ENCODE data around the gene TMEM37. TPM values are rescaled to one million over a fixed set of nuclear protein-coding genes. Genes with fewer than 3 reads are reported as not detected.

The TMEM37 gene
- total and polyA plus RNA-seq, 2 of the 13 experiments (the other 11 are each of a cell fraction or from before 2014, with no cell fraction given), result 37.7 to 115 TPM

DNA sequence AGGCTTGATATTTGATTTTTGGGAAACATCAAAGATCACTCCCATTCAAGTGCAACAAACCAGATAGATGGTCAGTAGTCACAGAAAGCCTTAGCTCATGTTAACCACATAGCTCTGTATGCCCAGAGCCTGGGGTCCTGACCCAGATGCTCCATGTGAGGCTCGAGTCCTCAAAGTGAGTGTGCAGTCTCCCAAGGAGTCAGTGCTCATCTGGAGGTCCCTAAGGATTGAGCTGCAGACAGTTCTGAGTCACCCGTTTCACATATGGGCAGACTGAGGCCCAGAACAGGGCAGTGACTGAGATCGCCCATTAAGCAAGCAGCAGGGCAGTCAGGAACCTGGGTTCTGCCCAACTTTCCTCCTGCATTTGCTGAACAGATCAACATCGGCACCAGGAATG is 9.2 kb downstream of the TMEM37 start (continued):
- TF ChIP-seq, protein P1, sequence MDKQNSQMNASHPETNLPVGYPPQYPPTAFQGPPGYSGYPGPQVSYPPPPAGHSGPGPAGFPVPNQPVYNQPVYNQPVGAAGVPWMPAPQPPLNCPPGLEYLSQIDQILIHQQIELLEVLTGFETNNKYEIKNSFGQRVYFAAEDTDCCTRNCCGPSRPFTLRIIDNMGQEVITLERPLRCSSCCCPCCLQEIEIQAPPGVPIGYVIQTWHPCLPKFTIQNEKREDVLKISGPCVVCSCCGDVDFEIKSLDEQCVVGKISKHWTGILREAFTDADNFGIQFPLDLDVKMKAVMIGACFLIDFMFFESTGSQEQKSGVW (CRISPR knock-in tag; IDR thresholded peaks at IDR 0.05; ENCODE audit: borderline replicate concordance), result no peak
- TF ChIP-seq, protein P2, sequence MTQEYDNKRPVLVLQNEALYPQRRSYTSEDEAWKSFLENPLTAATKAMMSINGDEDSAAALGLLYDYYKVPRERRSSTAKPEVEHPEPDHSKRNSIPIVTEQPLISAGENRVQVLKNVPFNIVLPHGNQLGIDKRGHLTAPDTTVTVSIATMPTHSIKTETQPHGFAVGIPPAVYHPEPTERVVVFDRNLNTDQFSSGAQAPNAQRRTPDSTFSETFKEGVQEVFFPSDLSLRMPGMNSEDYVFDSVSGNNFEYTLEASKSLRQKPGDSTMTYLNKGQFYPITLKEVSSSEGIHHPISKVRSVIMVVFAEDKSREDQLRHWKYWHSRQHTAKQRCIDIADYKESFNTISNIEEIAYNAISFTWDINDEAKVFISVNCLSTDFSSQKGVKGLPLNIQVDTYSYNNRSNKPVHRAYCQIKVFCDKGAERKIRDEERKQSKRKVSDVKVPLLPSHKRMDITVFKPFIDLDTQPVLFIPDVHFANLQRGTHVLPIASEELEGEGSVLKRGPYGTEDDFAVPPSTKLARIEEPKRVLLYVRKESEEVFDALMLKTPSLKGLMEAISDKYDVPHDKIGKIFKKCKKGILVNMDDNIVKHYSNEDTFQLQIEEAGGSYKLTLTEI (CRISPR knock-in tag; conservative IDR thresholded peaks at IDR 0.05), result no peak
- TF ChIP-seq PTBP1 (IDR thresholded peaks at IDR 0.05; ENCODE audit: low read depth, low read length, poor library complexity, severe bottlenecking) (no peak), ZNF160 (CRISPR knock-in tag; IDR thresholded peaks at IDR 0.05) (no peak), SAFB2 (CRISPR knock-in tag; IDR thresholded peaks at IDR 0.05; ENCODE audit: borderline replicate concordance, low read depth) (no peak), ZNF496 (CRISPR knock-in tag; IDR thresholded peaks at IDR 0.05; ENCODE audit: insufficient replicate concordance) (no peak), CENPT (CRISPR knock-in tag; IDR thresholded peaks at IDR 0.05; ENCODE audit: low read depth) (no peak), CBX5 (CRISPR knock-in tag; IDR thresholded peaks at IDR 0.05; ENCODE audit: borderline replicate concordance) (no peak), MXD4 (CRISPR knock-in tag; IDR thresholded peaks at IDR 0.05) (no peak), CBFB (CRISPR knock-in tag; IDR thresholded peaks at IDR 0.05) (no peak), HOXA7 (CRISPR knock-in tag; IDR thresholded peaks at IDR 0.05) (no peak), ZNF33B (CRISPR knock-in tag; IDR thresholded peaks at IDR 0.05) (no peak), ZBTB21 (CRISPR knock-in tag; IDR thresholded peaks at IDR 0.05) (no peak), GABPB1 (CRISPR knock-in tag; IDR thresholded peaks at IDR 0.05) (no peak), SMARCE1 (IDR thresholded peaks at IDR 0.05; ENCODE audit: borderline replicate concordance) (no peak), ZNF556 (CRISPR knock-in tag; IDR thresholded peaks at IDR 0.05; ENCODE audit: borderline replicate concordance) (no peak), PHF5A (CRISPR knock-in tag; IDR thresholded peaks at IDR 0.05; ENCODE audit: low read depth, unreplicated experiment) (no peak), NR1H2 (CRISPR knock-in tag; IDR thresholded peaks at IDR 0.05; ENCODE audit: borderline replicate concordance, low read depth) (no peak), ZNF136 (CRISPR knock-in tag; IDR thresholded peaks at IDR 0.05; ENCODE audit: low read depth) (0 out of 2 replicates have a peak, but pooled peaks have one; percentile 3)
- TF ChIP-seq, protein P3, sequence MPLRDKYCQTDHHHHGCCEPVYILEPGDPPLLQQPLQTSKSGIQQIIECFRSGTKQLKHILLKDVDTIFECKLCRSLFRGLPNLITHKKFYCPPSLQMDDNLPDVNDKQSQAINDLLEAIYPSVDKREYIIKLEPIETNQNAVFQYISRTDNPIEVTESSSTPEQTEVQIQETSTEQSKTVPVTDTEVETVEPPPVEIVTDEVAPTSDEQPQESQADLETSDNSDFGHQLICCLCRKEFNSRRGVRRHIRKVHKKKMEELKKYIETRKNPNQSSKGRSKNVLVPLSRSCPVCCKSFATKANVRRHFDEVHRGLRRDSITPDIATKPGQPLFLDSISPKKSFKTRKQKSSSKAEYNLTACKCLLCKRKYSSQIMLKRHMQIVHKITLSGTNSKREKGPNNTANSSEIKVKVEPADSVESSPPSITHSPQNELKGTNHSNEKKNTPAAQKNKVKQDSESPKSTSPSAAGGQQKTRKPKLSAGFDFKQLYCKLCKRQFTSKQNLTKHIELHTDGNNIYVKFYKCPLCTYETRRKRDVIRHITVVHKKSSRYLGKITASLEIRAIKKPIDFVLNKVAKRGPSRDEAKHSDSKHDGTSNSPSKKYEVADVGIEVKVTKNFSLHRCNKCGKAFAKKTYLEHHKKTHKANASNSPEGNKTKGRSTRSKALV (CRISPR knock-in tag; IDR thresholded peaks at IDR 0.05), result no peak
- TF ChIP-seq, protein P4, sequence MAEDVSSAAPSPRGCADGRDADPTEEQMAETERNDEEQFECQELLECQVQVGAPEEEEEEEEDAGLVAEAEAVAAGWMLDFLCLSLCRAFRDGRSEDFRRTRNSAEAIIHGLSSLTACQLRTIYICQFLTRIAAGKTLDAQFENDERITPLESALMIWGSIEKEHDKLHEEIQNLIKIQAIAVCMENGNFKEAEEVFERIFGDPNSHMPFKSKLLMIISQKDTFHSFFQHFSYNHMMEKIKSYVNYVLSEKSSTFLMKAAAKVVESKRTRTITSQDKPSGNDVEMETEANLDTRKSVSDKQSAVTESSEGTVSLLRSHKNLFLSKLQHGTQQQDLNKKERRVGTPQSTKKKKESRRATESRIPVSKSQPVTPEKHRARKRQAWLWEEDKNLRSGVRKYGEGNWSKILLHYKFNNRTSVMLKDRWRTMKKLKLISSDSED (CRISPR knock-in tag; IDR thresholded peaks at IDR 0.05), result no peak
- TF ChIP-seq, protein P5, sequence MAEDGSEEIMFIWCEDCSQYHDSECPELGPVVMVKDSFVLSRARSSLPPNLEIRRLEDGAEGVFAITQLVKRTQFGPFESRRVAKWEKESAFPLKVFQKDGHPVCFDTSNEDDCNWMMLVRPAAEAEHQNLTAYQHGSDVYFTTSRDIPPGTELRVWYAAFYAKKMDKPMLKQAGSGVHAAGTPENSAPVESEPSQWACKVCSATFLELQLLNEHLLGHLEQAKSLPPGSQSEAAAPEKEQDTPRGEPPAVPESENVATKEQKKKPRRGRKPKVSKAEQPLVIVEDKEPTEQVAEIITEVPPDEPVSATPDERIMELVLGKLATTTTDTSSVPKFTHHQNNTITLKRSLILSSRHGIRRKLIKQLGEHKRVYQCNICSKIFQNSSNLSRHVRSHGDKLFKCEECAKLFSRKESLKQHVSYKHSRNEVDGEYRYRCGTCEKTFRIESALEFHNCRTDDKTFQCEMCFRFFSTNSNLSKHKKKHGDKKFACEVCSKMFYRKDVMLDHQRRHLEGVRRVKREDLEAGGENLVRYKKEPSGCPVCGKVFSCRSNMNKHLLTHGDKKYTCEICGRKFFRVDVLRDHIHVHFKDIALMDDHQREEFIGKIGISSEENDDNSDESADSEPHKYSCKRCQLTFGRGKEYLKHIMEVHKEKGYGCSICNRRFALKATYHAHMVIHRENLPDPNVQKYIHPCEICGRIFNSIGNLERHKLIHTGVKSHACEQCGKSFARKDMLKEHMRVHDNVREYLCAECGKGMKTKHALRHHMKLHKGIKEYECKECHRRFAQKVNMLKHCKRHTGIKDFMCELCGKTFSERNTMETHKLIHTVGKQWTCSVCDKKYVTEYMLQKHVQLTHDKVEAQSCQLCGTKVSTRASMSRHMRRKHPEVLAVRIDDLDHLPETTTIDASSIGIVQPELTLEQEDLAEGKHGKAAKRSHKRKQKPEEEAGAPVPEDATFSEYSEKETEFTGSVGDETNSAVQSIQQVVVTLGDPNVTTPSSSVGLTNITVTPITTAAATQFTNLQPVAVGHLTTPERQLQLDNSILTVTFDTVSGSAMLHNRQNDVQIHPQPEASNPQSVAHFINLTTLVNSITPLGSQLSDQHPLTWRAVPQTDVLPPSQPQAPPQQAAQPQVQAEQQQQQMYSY (CRISPR knock-in tag; IDR thresholded peaks at IDR 0.05), result no peak

Data from HepG2 (cell line).